HG03354 (cell line): ENCODE measurements around the gene B4GALT3.

ENCODE experiments used
- ATAC-seq: cut with Tn5 transposase; IDR thresholded peaks from one replicate; pipeline ENCODE4 v1.9.1; 2021; ENCODE audit warnings: mild to moderate bottlenecking; ENCODE audit not compliant: unreplicated experiment, poor library complexity, severe bottlenecking

The B4GALT3 gene

GRCh38 chr1:161133220-161133740 is 44.0 kb downstream of the B4GALT3 start:
- ATAC-seq = peak; percentile 13

- ATAC-seq = peak; percentile 96
These were observed 44.7 kb downstream of the B4GALT3 start, which contains the start of gene DEDD for GRCh38 chr1:161132410-161133219. Gene DEDD (minus strand): TSS chr1:161132667. CDS start chr1:161124462, 8,205 bp downstream.

GRCh38 chr1:161131523-161132409 is 45.5 kb downstream of the B4GALT3 start:
- ATAC-seq = no peak

- ATAC-seq = no peak
These were observed 47.0 kb downstream of the B4GALT3 start for GRCh38 chr1:161130266-161130665.

DNA sequence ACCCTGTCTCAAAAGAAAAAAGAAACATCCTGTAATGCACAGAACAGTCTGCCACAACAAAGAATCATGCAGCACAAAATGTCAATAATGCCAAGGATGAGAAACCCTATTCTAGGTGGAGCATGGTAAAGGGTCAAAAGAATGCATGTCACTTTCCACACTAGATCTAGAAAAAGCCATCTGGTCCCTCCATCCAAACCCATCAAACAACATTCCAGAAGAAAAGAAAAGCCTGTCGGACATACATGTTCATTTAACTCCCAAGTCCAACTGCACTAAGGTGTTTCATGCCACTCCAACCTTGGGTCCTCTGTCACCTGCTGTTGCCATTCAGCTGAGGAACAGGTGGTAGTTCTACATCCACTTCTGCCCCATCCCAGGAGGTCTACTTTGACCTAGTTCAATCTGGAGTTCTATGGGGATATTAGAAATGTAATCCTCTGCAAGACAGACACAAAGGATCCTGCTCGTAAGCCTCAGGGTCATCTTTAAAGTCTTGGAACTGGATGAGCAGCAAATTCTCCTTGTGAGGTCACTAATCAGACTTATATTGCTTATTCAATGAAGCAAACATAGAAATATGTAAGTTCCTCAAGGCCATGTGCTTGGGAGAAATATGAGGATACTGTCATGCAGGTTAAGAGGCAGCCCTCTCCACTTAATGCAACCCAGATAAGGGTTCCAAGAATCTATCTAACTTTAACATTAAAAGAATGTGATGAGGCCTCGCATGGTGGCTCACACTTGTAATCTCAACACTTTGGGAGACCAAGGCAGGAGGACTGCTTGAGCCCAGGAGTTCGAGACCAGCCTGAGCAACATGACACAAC is 48.5 kb downstream of the B4GALT3 start:
- no peak for ATAC-seq

DNA sequence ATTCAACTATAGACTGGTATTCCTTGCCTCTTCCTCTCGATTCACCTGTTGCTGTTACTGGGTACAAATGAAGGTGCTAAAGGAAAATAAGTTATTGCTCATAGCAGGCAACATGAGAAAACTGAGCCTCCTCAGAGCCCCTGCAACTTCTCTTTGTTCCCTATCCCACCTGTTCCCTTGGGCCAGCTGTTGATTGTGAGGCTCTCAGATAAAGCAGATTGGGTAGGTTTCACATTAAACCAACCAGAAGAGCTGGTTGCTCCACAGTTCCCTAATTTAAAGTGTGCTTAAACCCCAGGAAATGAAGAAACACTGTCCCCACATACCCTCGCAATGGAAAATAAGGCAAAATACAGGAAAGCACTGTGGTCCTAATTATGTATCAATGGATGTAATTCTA is 49.7 kb downstream of the B4GALT3 start:
- no peak for ATAC-seq

DNA sequence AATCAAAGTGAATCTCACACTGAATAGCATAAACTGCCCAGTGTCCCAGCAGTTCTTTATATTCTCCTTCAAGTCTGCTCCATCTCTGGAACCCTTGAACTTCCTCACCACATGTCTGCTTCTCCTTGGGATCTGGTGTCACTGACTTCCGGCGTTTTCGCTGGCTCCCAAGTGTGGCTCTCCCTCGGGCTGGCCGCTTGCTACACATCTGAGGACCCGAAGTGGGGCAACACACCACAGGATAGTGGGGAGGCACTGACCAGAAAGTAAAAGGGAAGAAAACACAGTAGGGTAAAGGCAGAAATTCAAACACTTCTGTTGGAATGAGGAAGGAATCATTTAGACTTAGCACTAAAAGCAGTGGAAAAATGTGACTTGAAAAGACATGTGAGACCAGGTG is 54.3 kb downstream of the B4GALT3 start:
- no peak for ATAC-seq

DNA sequence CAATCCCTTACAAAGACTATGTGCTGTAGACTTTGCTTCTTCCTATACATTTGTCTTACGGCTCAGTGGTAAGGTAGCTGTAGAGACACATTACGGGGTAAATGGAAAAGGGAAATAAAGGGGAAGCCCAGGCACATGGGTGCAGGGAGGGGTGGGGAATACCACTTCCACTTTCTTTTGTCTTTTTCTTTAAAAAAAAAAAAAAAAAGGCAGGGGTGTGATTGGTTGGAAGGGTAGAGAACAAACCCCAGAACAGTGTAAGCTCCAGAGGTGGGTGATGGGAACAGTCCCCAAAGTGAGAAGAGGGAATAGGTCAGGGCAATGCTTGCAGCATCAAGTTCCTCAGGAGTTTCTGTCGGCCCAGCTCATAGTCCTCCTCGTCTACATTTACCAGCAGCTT is 55.5 kb downstream of the B4GALT3 start:
- ATAC-seq = no peak
